Activated CD8-positive, alpha-beta T cell treated with anti-CD3 and anti-CD28 coated beads for 36 hours (primary cell): ENCODE measurements around the gene ZNF687. TPM values are rescaled to one million over a fixed set of nuclear protein-coding genes. Genes with fewer than 3 reads are reported as not detected.
A peak's percentile ranks its signal among the peaks of the same experiment; 100 is the strongest.

Experiments used
- ATAC-seq: fragments of 200-7000 bp; cut with Tn5 transposase; one replicate; pipeline ENCODE4 v1.10.0; 2021; ENCODE audit warnings: mild to moderate bottlenecking, moderate library complexity
- CTCF ChIA-PET: fragments of 350-600 bp; sonication (Branson Sonifier 250); formaldehyde crosslinking; loops from one replicate; lab custom pipeline; 2021; ENCODE audit warnings: antibody characterized with exemption; lab: Charles Lee
- POLR2A ChIA-PET: fragments of 350-600 bp; sonication (Branson Sonifier 250); formaldehyde crosslinking; loops from one replicate; lab custom pipeline; 2021; ENCODE audit warnings: antibody characterized with exemption; lab: Charles Lee
- DNase-seq: peaks from one replicate; pipeline ENCODE4 v3.0.0-alpha.2; 2020
- H3K27ac Mint-ChIP-seq: one replicate; pipeline ENCODE4 v1.8.0; 2021; ENCODE audit warnings: mild to moderate bottlenecking, mixed read lengths
- H3K27me3 Mint-ChIP-seq: one replicate; pipeline ENCODE4 v1.8.0; 2021; ENCODE audit warnings: mixed read lengths
- H3K36me3 Mint-ChIP-seq: one replicate; pipeline ENCODE4 v1.8.0; 2021; ENCODE audit warnings: low read depth, mixed read lengths
- H3K4me1 Mint-ChIP-seq: one replicate; pipeline ENCODE4 v1.8.0; 2021; ENCODE audit warnings: low read depth, mixed read lengths
- H3K4me3 Mint-ChIP-seq: one replicate; pipeline ENCODE4 v1.8.0; 2021; ENCODE audit warnings: mild to moderate bottlenecking, moderate library complexity, mixed read lengths
- H3K9me3 Mint-ChIP-seq: one replicate; pipeline ENCODE4 v1.8.0; 2021; ENCODE audit warnings: mixed read lengths
- CTCF ChIP-seq: fragments of 200-600 bp; IDR thresholded peaks from one replicate; pipeline ENCODE4 v1.8.0; 2022; ENCODE audit warnings: antibody characterized with exemption, mild to moderate bottlenecking
- intact Hi-C: fragments of 100-400 bp; cut with micrococcal nuclease; formaldehyde crosslinking; loops from one replicate; pipeline ENCODE4 v1.10.0; 2022
- total RNA-seq, 2 experiments: library from RNA; stranded (reverse); gene quantifications; one replicate each; pipeline ENCODE4 v1.2.3, GENCODE V29; 2021

ZNF687 gene
- total RNA-seq, 2 experiments from 2014 or later: 27.3 to 29.5 TPM

DNA sequence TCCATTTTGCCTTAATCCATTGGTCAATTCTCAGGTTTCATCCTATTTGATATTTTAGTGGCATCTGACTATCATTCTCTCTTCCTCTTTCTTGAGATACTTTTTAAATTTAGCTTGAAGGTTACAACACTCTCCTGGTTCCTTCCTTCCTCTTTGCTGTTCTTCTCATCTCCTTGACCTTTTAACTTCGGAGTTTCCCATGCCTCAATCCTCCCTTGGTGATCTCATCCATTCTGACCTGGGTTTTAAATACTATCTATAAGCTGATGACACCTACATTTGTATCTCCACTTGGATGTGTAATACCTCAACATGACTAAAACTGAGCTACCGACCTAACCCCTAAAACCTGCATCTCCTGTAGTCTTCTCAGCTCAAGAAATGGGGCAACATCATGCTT lies 4.8 kb upstream of the ZNF687 start:
- H3K4me3 Mint-ChIP-seq: peak overlapping the region; percentile 28
- CTCF ChIA-PET: interaction anchor here (0.7 to 1.5 kb wide), 5 partner anchors 25 to 253 kb away, joined by 3 to 11 read pairs (median 3); no protein-coding TSS in a partner anchor
- H3K27me3 Mint-ChIP-seq: no peaks in the 10 kb centered on the region
- ATAC-seq (peak; percentile 5), DNase-seq (peak; percentile 50)
- no peaks in the 10 kb centered on the region for H3K9me3 Mint-ChIP-seq
- POLR2A ChIA-PET: interaction anchor here (1.0 to 1.7 kb wide), 2 partner anchors 10 to 35 kb away, joined by 3 to 7 read pairs; no protein-coding TSS in a partner anchor
- peaks cover 5% of the 10 kb centered on the region for H3K36me3 Mint-ChIP-seq
- intact Hi-C loops: no loop called here
- peaks cover 21% of the 10 kb centered on the region for H3K4me1 Mint-ChIP-seq
- peak overlapping the region; percentile 89 for H3K27ac Mint-ChIP-seq
- TF ChIP-seq CTCF: no peak

GRCh38 chr1:151281225-151281968 lies 702 bp upstream of the ZNF687 start:
- Mint-ChIP-seq H3K36me3 (peaks cover 13% of the 10 kb centered on the region), H3K4me3 (peak overlapping the region; percentile 96), H3K27me3 (no peaks in the 10 kb centered on the region), H3K9me3 (no peaks in the 10 kb centered on the region), H3K4me1 (peaks cover 34% of the 10 kb centered on the region), H3K27ac (peak overlapping the region; percentile 100)
- TF ChIP-seq CTCF: no peak
- intact Hi-C loops: loop anchor here (5.0 to 10.0 kb wide), 2 partner anchors 61 to 123 kb away; no protein-coding TSS in a partner anchor
- ChIA-PET CTCF (interaction anchor here (0.7 to 2.7 kb wide), 9 partner anchors 20 to 271 kb away, joined by 3 to 17 read pairs (median 4); no protein-coding TSS in a partner anchor), POLR2A (interaction anchor here (0.6 to 2.4 kb wide), 27 partner anchors 8 to 508 kb away, joined by 3 to 12 read pairs (median 5); partner anchors contain the start of genes PI4KB, PSMB4, PSMD4 and RFX5)
- ATAC-seq: peak; percentile 48
- peak; percentile 97 for DNase-seq

DNA sequence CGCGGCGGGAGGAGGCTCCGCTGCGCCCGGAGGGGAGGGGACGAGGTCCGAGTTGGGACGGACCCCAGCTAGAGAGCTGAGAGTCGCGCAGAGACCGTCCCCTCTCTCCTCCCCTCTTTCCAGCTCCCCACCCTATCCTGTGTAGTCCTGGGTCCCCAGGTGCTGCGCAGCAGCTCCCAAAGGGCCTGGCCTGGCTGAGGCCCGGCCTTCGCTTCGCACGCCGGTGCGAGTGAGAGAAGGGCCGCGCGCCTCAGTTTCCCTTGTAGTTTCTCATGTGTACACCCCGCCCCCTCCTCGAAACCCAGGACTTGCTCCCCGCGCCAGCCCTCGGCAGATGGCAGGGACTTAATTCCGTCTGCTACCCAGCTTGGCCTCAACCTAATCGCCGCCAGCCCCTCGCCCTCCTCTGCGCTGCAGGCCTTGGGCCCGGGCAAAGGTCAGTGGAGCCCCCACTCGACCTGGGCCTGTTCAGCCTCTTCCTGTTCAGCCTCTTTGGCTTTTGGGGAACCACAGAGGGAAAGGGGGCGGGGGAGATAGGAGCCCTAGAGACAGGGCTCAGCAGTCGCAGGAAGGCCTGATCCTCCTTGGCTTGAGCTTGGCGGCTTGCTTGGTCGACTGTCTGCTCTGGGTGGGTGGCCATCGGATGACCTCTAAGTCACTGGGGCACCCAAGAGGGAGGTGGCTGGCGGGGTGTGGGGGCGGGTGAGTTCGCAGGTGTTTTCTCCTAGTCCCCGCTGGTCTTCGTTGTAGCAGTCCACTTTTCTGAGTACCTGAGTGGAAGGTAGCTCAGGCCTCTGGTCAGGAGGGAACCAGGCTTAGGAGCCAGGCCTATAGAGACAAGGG lies 1.0 kb downstream of the ZNF687 start:
- peaks cover 18% of the 10 kb centered on the region for H3K36me3 Mint-ChIP-seq
- TF ChIP-seq CTCF: no peak
- H3K27me3 Mint-ChIP-seq: no peaks in the 10 kb centered on the region
- intact Hi-C loops: loop anchor here (5.0 to 10.0 kb wide), 2 partner anchors 59 to 122 kb away; no protein-coding TSS in a partner anchor
- peak; percentile 43 for DNase-seq
- peaks cover 18% of the 10 kb centered on the region for H3K4me1 Mint-ChIP-seq
- H3K27ac Mint-ChIP-seq: peak overlapping the region; percentile 94
- CTCF ChIA-PET: interaction anchor here (1.1 to 4.2 kb wide), 8 partner anchors 9 to 57 kb away, joined by 3 to 22 read pairs (median 4); no protein-coding TSS in a partner anchor
- POLR2A ChIA-PET: interaction anchor here (0.9 to 4.0 kb wide), 12 partner anchors 11 to 126 kb away, joined by 3 to 35 read pairs (median 5); partner anchors contain the start of genes PI4KB, PSMD4, RFX5 and VPS72
- peak overlapping the region; percentile 96 for H3K4me3 Mint-ChIP-seq
- no peaks in the 10 kb centered on the region for H3K9me3 Mint-ChIP-seq
- ATAC-seq: no peak

- ChIA-PET POLR2A (interaction anchor here (0.5 to 4.0 kb wide), 12 partner anchors 10 to 116 kb away, joined by 3 to 35 read pairs (median 4); partner anchors contain the start of genes PI4KB, PSMD4, RFX5 and VPS72), CTCF (interaction anchor here (1.1 to 4.2 kb wide), 6 partner anchors 12 to 56 kb away, joined by 3 to 22 read pairs (median 4); no protein-coding TSS in a partner anchor)
- H3K9me3 Mint-ChIP-seq: no peaks in the 10 kb centered on the region
- H3K27me3 Mint-ChIP-seq: no peaks in the 10 kb centered on the region
- ATAC-seq (no peak), DNase-seq (no peak)
- no peak for TF ChIP-seq CTCF
- intact Hi-C loops: loop anchor here (5.0 to 10.0 kb wide), 2 partner anchors 58 to 121 kb away; no protein-coding TSS in a partner anchor
- peak overlapping the region; percentile 96 for H3K4me3 Mint-ChIP-seq
- peaks cover 26% of the 10 kb centered on the region for H3K36me3 Mint-ChIP-seq
- H3K27ac Mint-ChIP-seq: peak overlapping the region; percentile 94
- H3K4me1 Mint-ChIP-seq: peaks cover 15% of the 10 kb centered on the region
Observed at GRCh38 chr1:151284013-151284577, 2.0 kb downstream of the ZNF687 start.
